Sigmoid colon (tissue), 7 donors: ENCODE results near the gene FRMD8. TPM values are rescaled to one million over a fixed set of nuclear protein-coding genes. Genes with fewer than 3 reads are reported as not detected.

Experiments used
- DNase-seq: peaks from one replicate; pipeline ENCODE4 v3.0.0-alpha.2; 2019
- H3K27ac ChIP-seq, 4 donors: fragments of 200-600 bp; sonication (generic); one replicate each; pipeline ENCODE4 v1.5.1; 2016 to 2019; ENCODE audit warnings: mild to moderate bottlenecking in 1 of 4
- H3K27me3 ChIP-seq, 3 donors: fragments of 200-600 bp; sonication (generic); one replicate each; pipeline ENCODE4 v1.5.1; 2019; ENCODE audit warnings: mild to moderate bottlenecking in 1 of 3
- H3K36me3 ChIP-seq, 4 donors: fragments of 200-600 bp; sonication (generic); one replicate each; pipeline ENCODE4 v1.5.1; 2016 to 2019
- H3K4me1 ChIP-seq, 4 donors: fragments of 200-600 bp; sonication (generic); one replicate each; pipeline ENCODE4 v1.5.1; 2017 to 2019
- H3K4me3 ChIP-seq, 4 donors: fragments of 200-600 bp; sonication (generic); one replicate each; pipeline ENCODE4 v1.5.1; 2017 to 2019; ENCODE audit warnings: mild to moderate bottlenecking in 2 of 4, moderate library complexity in 1 of 4
- H3K9me3 ChIP-seq, 4 donors: fragments of 200-600 bp in 3 of 4; sonication (generic) in 3 of 4; one replicate each; pipeline versions ENCODE4 v1.5.1 to v1.6.1; 2013 to 2019
- CTCF ChIP-seq, 4 experiments: fragments of 450-650 bp in 3 of 4; fragments of 200-600 bp in 1 of 4; IDR thresholded peaks; one replicate each; pipeline ENCODE4 v1.5.1; 2016 to 2019; ENCODE audit warnings: antibody characterized with exemption in 4 of 4, mild to moderate bottlenecking in 3 of 4, moderate library complexity in 2 of 4
- EP300 ChIP-seq, 4 donors: sonication (generic); formaldehyde crosslinking; IDR thresholded peaks; one replicate each; pipeline ENCODE4 v1.6.1; 2017; ENCODE audit warnings: antibody characterized with exemption in 4 of 4
- POLR2A ChIP-seq, 2 donors: fragments of 450-650 bp; IDR thresholded peaks; one replicate each; pipeline ENCODE4 v1.6.1; 2016; ENCODE audit warnings: antibody characterized with exemption in 2 of 2, mild to moderate bottlenecking in 2 of 2, moderate library complexity in 2 of 2
- POLR2AphosphoS5 ChIP-seq, 4 donors: sonication (generic); formaldehyde crosslinking; IDR thresholded peaks; one replicate each; pipeline ENCODE4 v1.6.1; 2017; ENCODE audit warnings: antibody characterized with exemption in 4 of 4
- WGBS, 2 donors: extraction: QIAGEN DNeasy Blood & Tissue Kit; methylation state at CpG; one replicate each; pipeline ENCODE4 v1.1.7; 2013; 5-methylcytosine and 5-hydroxymethylcytosine counted together
- intact Hi-C: fragments of 100-400 bp; cut with DNase I; formaldehyde crosslinking; loops from one replicate; pipeline ENCODE4 v1.15.1; 2023
- polyA plus RNA-seq, 3 donors: library from polyadenylated mRNA; stranded (reverse); fragments of 200-250 nt; gene quantifications; one replicate each; pipeline ENCODE4 v1.2.3, GENCODE V29; 2013
- total RNA-seq, 4 donors: library from RNA; depleted of rRNA; stranded (reverse); fragments of >200 nt; gene quantifications; one replicate each; pipeline ENCODE4 v1.1.0, GENCODE V29; 2016
- donor health status: healthy with polysubstance abuse.
- donor health status: Bipolar disorder and iron deficiency.
- donor health status: healthy.

Gene FRMD8
- total and polyA plus RNA-seq, 7 donors: 10.7 to 29.0 (median 21.6) TPM

GRCh38 chr11:65351511-65351910 is 34.9 kb upstream of the FRMD8 start:
- Histone ChIP-seq H3K9me3 (no peaks in the 10 kb centered on the region), H3K36me3 (peaks cover 47 to 64% (median 54%) of the 10 kb centered on the region in 4 donors), H3K27me3 (peaks cover 0 to 6% (median 6%) of the 10 kb centered on the region in 3 donors), H3K4me3 (no peak overlapping the region), H3K27ac (no peak overlapping the region), H3K4me1 (peaks cover 0 to 27% (median 23%) of the 10 kb centered on the region in 4 donors)
- intact Hi-C loops: no loop called here
- WGBS, 2 donors: 85 to 93% methylated on average over 2 of the region's 2 CpGs
- DNase-seq: no peak
- TF ChIP-seq EP300 (IDR thresholded peaks at IDR 0.05): no peak
- no peak for TF ChIP-seq CTCF (IDR thresholded peaks at IDR 0.05)
- TF ChIP-seq POLR2AphosphoS5 (IDR thresholded peaks at IDR 0.05): no peak
- TF ChIP-seq POLR2A (IDR thresholded peaks at IDR 0.05): no peak

GRCh38 chr11:65352783-65353182 is 33.7 kb upstream of the FRMD8 start:
- Histone ChIP-seq H3K27ac (no peak overlapping the region), H3K4me3 (no peak overlapping the region), H3K4me1 (peaks cover 0 to 27% (median 23%) of the 10 kb centered on the region in 4 donors), H3K36me3 (peaks cover 39 to 52% (median 42%) of the 10 kb centered on the region in 4 donors), H3K27me3 (peaks cover 0 to 17% (median 11%) of the 10 kb centered on the region in 3 donors), H3K9me3 (no peaks in the 10 kb centered on the region)
- TF ChIP-seq CTCF (IDR thresholded peaks at IDR 0.05) (peak in 1 of 4 experiments; percentile 13), POLR2AphosphoS5 (IDR thresholded peaks at IDR 0.05) (no peak)
- 67 to 86% methylated on average over 3 of the region's 3 CpGs for WGBS, 2 donors
- no peak for DNase-seq
- intact Hi-C loops: no loop called here

GRCh38 chr11:65353376-65353775 is 33.1 kb upstream of the FRMD8 start:
- intact Hi-C loops: no loop called here
- H3K9me3 ChIP-seq: no peaks in the 10 kb centered on the region
- DNase-seq: no peak
- peaks cover 0 to 17% (median 11%) of the 10 kb centered on the region in 3 donors for H3K27me3 ChIP-seq
- peak overlapping the region; percentile 72 to 79 (median 78) for H3K27ac ChIP-seq
- no peak overlapping the region for H3K4me3 ChIP-seq
- H3K36me3 ChIP-seq: peaks cover 33 to 46% (median 36%) of the 10 kb centered on the region in 4 donors
- peaks cover 0 to 27% (median 23%) of the 10 kb centered on the region in 4 donors for H3K4me1 ChIP-seq
- WGBS, 2 donors: 88 to 89% methylated on average over 7 of the region's 7 CpGs
- TF ChIP-seq POLR2AphosphoS5 (IDR thresholded peaks at IDR 0.05) (no peak), CTCF (IDR thresholded peaks at IDR 0.05) (no peak), POLR2A (IDR thresholded peaks at IDR 0.05) (no peak), EP300 (IDR thresholded peaks at IDR 0.05) (no peak)

- intact Hi-C loops: no loop called here
Measured at GRCh38 chr11:65353900-65354264, 32.6 kb upstream of the FRMD8 start.

More at GRCh38 chr11:65353900-65354264, 32.6 kb upstream of the FRMD8 start:
- DNase-seq: no peak
- Histone ChIP-seq H3K27ac (peak overlapping the region; percentile 72 to 79 (median 78)), H3K27me3 (peaks cover 0 to 17% (median 11%) of the 10 kb centered on the region in 3 donors), H3K36me3 (peaks cover 28 to 41% (median 31%) of the 10 kb centered on the region in 4 donors), H3K4me1 (peaks cover 0 to 27% (median 23%) of the 10 kb centered on the region in 4 donors), H3K9me3 (no peaks in the 10 kb centered on the region), H3K4me3 (peak overlapping the region; percentile 37 to 79 (median 74))
- WGBS, 2 donors: 17 to 44% methylated on average over 16 of the region's 16 CpGs
- TF ChIP-seq POLR2A (IDR thresholded peaks at IDR 0.05) (no peak), CTCF (IDR thresholded peaks at IDR 0.05) (no peak), POLR2AphosphoS5 (IDR thresholded peaks at IDR 0.05) (no peak), EP300 (IDR thresholded peaks at IDR 0.05) (no peak)
